Activated CD8-positive, alpha-beta T cell treated with anti-CD3 and anti-CD28 coated beads for 36 hours (primary cell): ENCODE measurements around the gene PCNX3. TPM values are rescaled to one million over a fixed set of nuclear protein-coding genes. Genes with fewer than 3 reads are reported as not detected.

Experiments used
- ATAC-seq: fragments of 200-7000 bp; cut with Tn5 transposase; one replicate; pipeline ENCODE4 v1.10.0; 2021; ENCODE audit warnings: mild to moderate bottlenecking, moderate library complexity
- CTCF ChIA-PET: fragments of 350-600 bp; sonication (Branson Sonifier 250); formaldehyde crosslinking; loops from one replicate; lab custom pipeline; 2021; ENCODE audit warnings: antibody characterized with exemption; lab: Charles Lee
- POLR2A ChIA-PET: fragments of 350-600 bp; sonication (Branson Sonifier 250); formaldehyde crosslinking; loops from one replicate; lab custom pipeline; 2021; ENCODE audit warnings: antibody characterized with exemption; lab: Charles Lee
- DNase-seq: peaks from one replicate; pipeline ENCODE4 v3.0.0-alpha.2; 2020
- H3K27ac Mint-ChIP-seq: one replicate; pipeline ENCODE4 v1.8.0; 2021; ENCODE audit warnings: mild to moderate bottlenecking, mixed read lengths
- H3K27me3 Mint-ChIP-seq: one replicate; pipeline ENCODE4 v1.8.0; 2021; ENCODE audit warnings: mixed read lengths
- H3K36me3 Mint-ChIP-seq: one replicate; pipeline ENCODE4 v1.8.0; 2021; ENCODE audit warnings: low read depth, mixed read lengths
- H3K4me1 Mint-ChIP-seq: one replicate; pipeline ENCODE4 v1.8.0; 2021; ENCODE audit warnings: low read depth, mixed read lengths
- H3K4me3 Mint-ChIP-seq: one replicate; pipeline ENCODE4 v1.8.0; 2021; ENCODE audit warnings: mild to moderate bottlenecking, moderate library complexity, mixed read lengths
- H3K9me3 Mint-ChIP-seq: one replicate; pipeline ENCODE4 v1.8.0; 2021; ENCODE audit warnings: mixed read lengths
- intact Hi-C: fragments of 100-400 bp; cut with micrococcal nuclease; formaldehyde crosslinking; loops from one replicate; pipeline ENCODE4 v1.10.0; 2022
- total RNA-seq, 2 experiments: library from RNA; stranded (reverse); gene quantifications; one replicate each; pipeline ENCODE4 v1.2.3, GENCODE V29; 2021
- TF ChIP-seq, protein P1 (sequence below): fragments of 200-600 bp; IDR thresholded peaks from one replicate; pipeline ENCODE4 v1.8.0; 2022; ENCODE audit warnings: antibody characterized with exemption, mild to moderate bottlenecking

PCNX3 gene
- total RNA-seq, 2 experiments from 2014 or later: 34.3 to 34.4 TPM

GRCh38 chr11:65649656-65650546 is 34.3 kb downstream of the PCNX3 start:
- H3K9me3 Mint-ChIP-seq: no peaks in the 10 kb centered on the region
- H3K27ac Mint-ChIP-seq: peak overlapping the region; percentile 30
- no peak for DNase-seq
- no peak for ATAC-seq
- peaks cover 32% of the 10 kb centered on the region for H3K4me1 Mint-ChIP-seq
- TF ChIP-seq, protein P1, sequence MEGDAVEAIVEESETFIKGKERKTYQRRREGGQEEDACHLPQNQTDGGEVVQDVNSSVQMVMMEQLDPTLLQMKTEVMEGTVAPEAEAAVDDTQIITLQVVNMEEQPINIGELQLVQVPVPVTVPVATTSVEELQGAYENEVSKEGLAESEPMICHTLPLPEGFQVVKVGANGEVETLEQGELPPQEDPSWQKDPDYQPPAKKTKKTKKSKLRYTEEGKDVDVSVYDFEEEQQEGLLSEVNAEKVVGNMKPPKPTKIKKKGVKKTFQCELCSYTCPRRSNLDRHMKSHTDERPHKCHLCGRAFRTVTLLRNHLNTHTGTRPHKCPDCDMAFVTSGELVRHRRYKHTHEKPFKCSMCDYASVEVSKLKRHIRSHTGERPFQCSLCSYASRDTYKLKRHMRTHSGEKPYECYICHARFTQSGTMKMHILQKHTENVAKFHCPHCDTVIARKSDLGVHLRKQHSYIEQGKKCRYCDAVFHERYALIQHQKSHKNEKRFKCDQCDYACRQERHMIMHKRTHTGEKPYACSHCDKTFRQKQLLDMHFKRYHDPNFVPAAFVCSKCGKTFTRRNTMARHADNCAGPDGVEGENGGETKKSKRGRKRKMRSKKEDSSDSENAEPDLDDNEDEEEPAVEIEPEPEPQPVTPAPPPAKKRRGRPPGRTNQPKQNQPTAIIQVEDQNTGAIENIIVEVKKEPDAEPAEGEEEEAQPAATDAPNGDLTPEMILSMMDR: no peak
- intact Hi-C loops: no loop called here
- ChIA-PET POLR2A (interaction anchor here (1.2 to 23.0 kb wide), 3 partner anchors 7 to 114 kb away, joined by 3 to 320 read pairs (median 320); partner anchors contain the start of genes RELA and SIPA1), CTCF (interaction anchor here (1.1 kb wide), 2 partner anchors 24 to 73 kb away, joined by 3 read pairs; no protein-coding TSS in a partner anchor)
- no peaks in the 10 kb centered on the region for H3K27me3 Mint-ChIP-seq
- peaks cover 25% of the 10 kb centered on the region for H3K36me3 Mint-ChIP-seq
- H3K4me3 Mint-ChIP-seq: no peak overlapping the region

- no peak for DNase-seq
- TF ChIP-seq, protein P1: no peak
- Mint-ChIP-seq H3K27me3 (no peaks in the 10 kb centered on the region), H3K4me3 (no peak overlapping the region), H3K36me3 (peaks cover 21% of the 10 kb centered on the region), H3K9me3 (no peaks in the 10 kb centered on the region), H3K27ac (peak overlapping the region; percentile 57), H3K4me1 (peaks cover 37% of the 10 kb centered on the region)
- ATAC-seq: no peak
- CTCF ChIA-PET: interaction anchor here (1.1 kb wide), 1 partner anchor 25 kb away, joined by 3 read pairs; no protein-coding TSS in a partner anchor
- POLR2A ChIA-PET: interaction anchor here (1.0 to 23.0 kb wide), 4 partner anchors 7 to 182 kb away, joined by 3 to 320 read pairs (median 162); partner anchors contain the start of genes RELA and SIPA1
- intact Hi-C loops: no loop called here
These were observed 35.2 kb downstream of the PCNX3 start for GRCh38 chr11:65650547-65651338.

- CTCF ChIA-PET: interaction anchor here (2.3 to 2.6 kb wide), 2 partner anchors 12 kb away, joined by 11 read pairs; partner anchors contain the start of gene RELA
- TF ChIP-seq, protein P1: no peak
- Mint-ChIP-seq H3K27ac (peak overlapping the region; percentile 57), H3K4me1 (peaks cover 39% of the 10 kb centered on the region), H3K9me3 (no peaks in the 10 kb centered on the region), H3K4me3 (no peak overlapping the region), H3K27me3 (no peaks in the 10 kb centered on the region), H3K36me3 (peaks cover 20% of the 10 kb centered on the region)
- ATAC-seq: no peak
- no peak for DNase-seq
- intact Hi-C loops: no loop called here
- POLR2A ChIA-PET: interaction anchor here (1.0 to 23.0 kb wide), 4 partner anchors 7 to 182 kb away, joined by 3 to 320 read pairs (median 162); partner anchors contain the start of genes RELA and SIPA1
These were observed 35.7 kb downstream of the PCNX3 start for GRCh38 chr11:65651339-65651588.

GRCh38 chr11:65651589-65652510 is 36.3 kb downstream of the PCNX3 start:
- TF ChIP-seq, protein P1: no peak
- intact Hi-C loops: no loop called here
- CTCF ChIA-PET: interaction anchor here (1.6 to 2.6 kb wide), 4 partner anchors 12 to 58 kb away, joined by 8 to 11 read pairs (median 10); partner anchors contain the start of gene RELA
- H3K27ac Mint-ChIP-seq: peak overlapping the region; percentile 57
- DNase-seq (no peak), ATAC-seq (no peak)
- H3K27me3 Mint-ChIP-seq: no peaks in the 10 kb centered on the region
- peaks cover 24% of the 10 kb centered on the region for H3K36me3 Mint-ChIP-seq
- peaks cover 43% of the 10 kb centered on the region for H3K4me1 Mint-ChIP-seq
- POLR2A ChIA-PET: interaction anchor here (0.6 to 23.0 kb wide), 6 partner anchors 7 to 228 kb away, joined by 3 to 320 read pairs (median 4); partner anchors contain the start of genes RELA, SIPA1 and ZNRD2
- H3K4me3 Mint-ChIP-seq: peak overlapping the region; percentile 80
- no peaks in the 10 kb centered on the region for H3K9me3 Mint-ChIP-seq
